A673 (cell line): ENCODE data around the gene DNAAF8. TPM values are rescaled to one million over a fixed set of nuclear protein-coding genes. Genes with fewer than 3 reads are reported as not detected.
"Not testable (repeated sequence)": the region's sequence is repeated elsewhere in the genome, so short reads cannot be mapped to it uniquely, and the experiment has no call there.

Source experiments
- BruUV-seq: library from RNA; stranded (reverse); fragments of 400-500 nt; replicated peaks from 2 replicates; lab custom pipeline; 2021; lab: Mats Ljungman, UMichigan
- CTCF ChIA-PET: fragments of 300-600 bp; sonication (Branson Sonifier 250); formaldehyde crosslinking; loops from one replicate; lab custom pipeline; 2022; ENCODE audit warnings: antibody characterized with exemption; lab: Charles Lee
- POLR2A ChIA-PET: fragments of 300-600 bp; sonication (Branson Sonifier 250); formaldehyde crosslinking; loops from one replicate; lab custom pipeline; 2022; ENCODE audit warnings: antibody characterized with exemption; ENCODE audit not compliant: low non-redundant PET; lab: Charles Lee
- DNase-seq: peaks from one replicate; pipeline ENCODE4 v3.0.0-alpha.2; 2015; ENCODE audit warnings: low spot score
- H3K27ac ChIP-seq: fragments of 200-600 bp; sonication (generic); 2 replicates; pipeline ENCODE4 v1.5.1; 2016; ENCODE audit warnings: mixed run types, low read depth, mild to moderate bottlenecking, mixed read lengths, antibody characterized with exemption, low read length; ENCODE audit not compliant: poor library complexity, severe bottlenecking
- H3K27me3 ChIP-seq: fragments of 200-600 bp; sonication (generic); replicated peaks from 2 replicates; pipeline ENCODE4 v1.6.1; 2017; ENCODE audit warnings: mixed run types, low read depth, mild to moderate bottlenecking, mixed read lengths, antibody characterized with exemption, low read length; ENCODE audit not compliant: insufficient read depth, poor library complexity
- H3K36me3 ChIP-seq: fragments of 200-600 bp; sonication (generic); 2 replicates; pipeline ENCODE4 v1.6.1; 2016; ENCODE audit warnings: mixed run types, mild to moderate bottlenecking, mixed read lengths, antibody characterized with exemption, low read length; ENCODE audit not compliant: insufficient read depth, poor library complexity, severe bottlenecking
- H3K4me1 ChIP-seq: fragments of 200-600 bp; sonication (generic); 2 replicates; pipeline ENCODE4 v1.6.1; 2017; ENCODE audit warnings: mixed run types, mild to moderate bottlenecking, mixed read lengths, antibody characterized with exemption, low read length; ENCODE audit not compliant: insufficient read depth, poor library complexity, severe bottlenecking
- H3K4me3 ChIP-seq: fragments of 200-600 bp; sonication (generic); 2 replicates; pipeline ENCODE4 v1.5.1; 2016; ENCODE audit warnings: low read depth, mixed run types, mild to moderate bottlenecking, mixed read lengths, low read length; ENCODE audit not compliant: poor library complexity, severe bottlenecking
- H3K9me3 ChIP-seq: fragments of 200-600 bp; sonication (generic); 2 replicates; pipeline ENCODE4 v1.6.1; 2016; ENCODE audit warnings: mixed run types, low read depth, mild to moderate bottlenecking, mixed read lengths, antibody characterized with exemption, low read length; ENCODE audit not compliant: poor library complexity, severe bottlenecking
- CTCF ChIP-seq: fragments of 300-800, 200-600 bp; sonication (generic); conservative IDR thresholded peaks from 2 replicates; pipeline ENCODE4 v1.5.1; 2017; ENCODE audit warnings: low read depth, mild to moderate bottlenecking, antibody characterized with exemption, low read length, moderate library complexity, mixed read lengths
- EZH2 ChIP-seq: fragments of 200-600 bp; sonication (generic); IDR thresholded peaks from 2 replicates; pipeline ENCODE4 v1.6.1; 2017; ENCODE audit warnings: borderline replicate concordance, low read depth, mild to moderate bottlenecking, mixed read lengths, antibody characterized with exemption, low read length; ENCODE audit not compliant: poor library complexity, severe bottlenecking
- intact Hi-C: fragments of 100-400 bp; cut with micrococcal nuclease; formaldehyde crosslinking; loops from one replicate; pipeline ENCODE4 v1.10.0; 2022; ENCODE audit not compliant: unreplicated experiment
- total RNA-seq: library from RNA; stranded (reverse); gene quantifications from 2 replicates; pipeline ENCODE4 v1.2.3, GENCODE V29; 2021

DNAAF8 gene
- total RNA-seq, 1 experiment from 2014 or later = 0.15 TPM

GRCh38 chr16:4783951-4784336 lies 49.6 kb downstream of the DNAAF8 start:
- TF ChIP-seq EZH2 = no peak
- TF ChIP-seq CTCF = no peak
- H3K4me1 ChIP-seq = no peaks in the 10 kb centered on the region
- BruUV-seq = no TSS peak
- POLR2A ChIA-PET = no interaction called here
- no peaks in the 10 kb centered on the region for H3K36me3 ChIP-seq
- H3K27me3 ChIP-seq = no peaks in the 10 kb centered on the region
- no peaks in the 10 kb centered on the region for H3K9me3 ChIP-seq
- no peak for DNase-seq
- H3K27ac ChIP-seq = no peak overlapping the region
- CTCF ChIA-PET = no interaction called here
- H3K4me3 ChIP-seq = no peak overlapping the region
- intact Hi-C loops = no loop called here

GRCh38 chr16:4784444-4784987 lies 50.2 kb downstream of the DNAAF8 start:
- H3K4me1 ChIP-seq, DNase-seq, intact Hi-C loops, POLR2A ChIA-PET, H3K27ac ChIP-seq, H3K9me3 ChIP-seq, H3K27me3 ChIP-seq, CTCF ChIA-PET, H3K36me3 ChIP-seq, BruUV-seq, H3K4me3 ChIP-seq: not testable (repeated sequence)

GRCh38 chr16:4785758-4786433 lies 51.6 kb downstream of the DNAAF8 start:
- no peak for DNase-seq
- TF ChIP-seq CTCF (no peak), EZH2 (no peak)
- ChIA-PET CTCF (no interaction called here), POLR2A (no interaction called here)
- H3K4me1 ChIP-seq = no peaks in the 10 kb centered on the region
- H3K27me3 ChIP-seq = no peaks in the 10 kb centered on the region
- BruUV-seq = no TSS peak
- no peaks in the 10 kb centered on the region for H3K9me3 ChIP-seq
- intact Hi-C loops = no loop called here
- no peak overlapping the region for H3K27ac ChIP-seq
- no peaks in the 10 kb centered on the region for H3K36me3 ChIP-seq
- H3K4me3 ChIP-seq = no peak overlapping the region

- no TSS peak for BruUV-seq
- Histone ChIP-seq H3K27ac (no peak overlapping the region), H3K27me3 (no peaks in the 10 kb centered on the region), H3K4me1 (no peaks in the 10 kb centered on the region), H3K36me3 (no peaks in the 10 kb centered on the region), H3K9me3 (no peaks in the 10 kb centered on the region), H3K4me3 (no peak overlapping the region)
- intact Hi-C loops = no loop called here
- ChIA-PET CTCF (no interaction called here), POLR2A (no interaction called here)
- no peak for DNase-seq
- TF ChIP-seq CTCF (no peak), EZH2 (no peak)
Measured at GRCh38 chr16:4787068-4787467, 52.7 kb downstream of the DNAAF8 start.
